ENCODE data around the gene MDGA2.

Gene MDGA2

DNA sequence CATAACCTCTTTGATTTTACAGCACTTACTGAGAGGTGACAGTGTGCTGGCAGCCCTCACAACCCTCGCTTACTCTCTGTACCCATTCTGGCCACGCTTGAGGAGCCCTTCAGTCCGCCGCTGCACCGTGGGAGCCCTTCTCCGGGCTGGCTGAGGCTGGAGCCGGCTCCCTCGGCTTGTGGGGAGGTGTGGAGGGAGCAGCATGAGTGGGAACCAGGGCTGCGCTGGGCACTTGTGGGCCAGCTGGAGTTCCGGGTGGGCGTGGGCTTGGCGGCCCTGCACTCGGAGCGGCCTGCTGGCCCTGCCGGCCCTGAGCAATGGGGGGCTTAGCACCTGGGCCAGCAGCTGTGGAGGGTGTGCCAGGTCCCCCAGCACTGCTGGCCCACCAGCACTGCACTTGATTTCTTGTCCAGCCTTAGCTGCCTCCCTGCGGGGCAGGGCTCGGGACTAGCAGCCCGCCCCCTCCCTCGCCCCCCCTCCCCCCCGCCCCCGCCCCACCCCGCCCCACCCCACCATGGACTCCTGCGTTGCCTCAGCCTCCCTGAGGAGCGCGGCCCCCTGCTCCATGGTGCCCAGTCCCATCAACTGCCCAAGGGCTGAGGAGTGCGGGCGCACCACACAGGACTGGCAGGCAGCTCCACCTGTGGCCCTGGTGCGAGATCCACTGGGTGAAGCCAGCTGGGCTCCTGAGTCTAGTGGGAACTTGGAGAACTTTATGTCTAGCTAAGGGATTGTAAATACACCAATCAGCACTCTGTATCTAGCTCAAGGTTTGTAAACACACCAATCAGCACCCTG, 9.9 kb downstream of the MDGA2 start:
- no peak for TF ChIP-seq CTCF (IDR thresholded peaks at IDR 0.05; ENCODE audit: low read depth, low read length, missing control alignments)
- H3K4me3 ChIP-seq (ENCODE audit: low read depth, low read length): no peak overlapping the region
- no peak for DNase-seq (ENCODE audit: low read depth)
- in situ Hi-C loops (cut with HindIII; ENCODE audit: low sequenced_read_pairs): no loop called here

GRCh38 chr14:47662466-47662865, 12.9 kb downstream of the MDGA2 start:
- TF ChIP-seq CTCF (IDR thresholded peaks at IDR 0.05; ENCODE audit: low read depth, low read length, missing control alignments): no peak
- in situ Hi-C loops (cut with HindIII; ENCODE audit: low sequenced_read_pairs): no loop called here
- DNase-seq (ENCODE audit: low read depth): no peak
- no peak overlapping the region for H3K4me3 ChIP-seq (ENCODE audit: low read depth, low read length)

DNA sequence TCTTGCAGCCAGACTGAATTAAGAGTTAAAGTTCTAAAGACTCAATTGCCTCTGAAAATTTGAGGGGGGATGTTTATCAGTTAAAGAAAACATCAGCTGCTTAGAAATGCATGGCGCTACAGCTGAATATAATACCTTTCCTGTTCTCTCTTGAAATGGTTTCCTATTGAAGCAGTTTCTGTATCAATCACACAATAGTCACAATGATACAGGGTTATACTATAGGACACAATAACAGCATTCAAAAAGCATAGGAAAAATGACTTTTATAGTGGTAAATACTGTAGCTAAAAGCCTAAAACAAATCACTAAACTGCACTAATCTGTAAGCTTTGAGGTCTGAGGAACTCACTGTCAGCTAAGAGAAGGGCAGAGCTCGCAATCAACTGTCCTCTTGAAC, 15.2 kb downstream of the MDGA2 start:
- no peak for DNase-seq (ENCODE audit: low read depth)
- TF ChIP-seq CTCF (IDR thresholded peaks at IDR 0.05; ENCODE audit: low read depth, low read length, missing control alignments): no peak
- no peak overlapping the region for H3K4me3 ChIP-seq (ENCODE audit: low read depth, low read length)
- in situ Hi-C loops (cut with HindIII; ENCODE audit: low sequenced_read_pairs): no loop called here

GRCh38 chr14:47658041-47658440, 17.4 kb downstream of the MDGA2 start:
- no peak for DNase-seq (ENCODE audit: low read depth)
- no peak for TF ChIP-seq CTCF (IDR thresholded peaks at IDR 0.05; ENCODE audit: low read depth, low read length, missing control alignments)
- H3K4me3 ChIP-seq (ENCODE audit: low read depth, low read length): no peak overlapping the region
- in situ Hi-C loops (cut with HindIII; ENCODE audit: low sequenced_read_pairs): no loop called here

- DNase-seq (ENCODE audit: low read depth): no peak
- in situ Hi-C loops (cut with HindIII; ENCODE audit: low sequenced_read_pairs): no loop called here
- no peak overlapping the region for H3K4me3 ChIP-seq (ENCODE audit: low read depth, low read length)
- no peak for TF ChIP-seq CTCF (IDR thresholded peaks at IDR 0.05; ENCODE audit: low read depth, low read length, missing control alignments)
Observed at GRCh38 chr14:47657143-47657542, 18.3 kb downstream of the MDGA2 start.

DNA sequence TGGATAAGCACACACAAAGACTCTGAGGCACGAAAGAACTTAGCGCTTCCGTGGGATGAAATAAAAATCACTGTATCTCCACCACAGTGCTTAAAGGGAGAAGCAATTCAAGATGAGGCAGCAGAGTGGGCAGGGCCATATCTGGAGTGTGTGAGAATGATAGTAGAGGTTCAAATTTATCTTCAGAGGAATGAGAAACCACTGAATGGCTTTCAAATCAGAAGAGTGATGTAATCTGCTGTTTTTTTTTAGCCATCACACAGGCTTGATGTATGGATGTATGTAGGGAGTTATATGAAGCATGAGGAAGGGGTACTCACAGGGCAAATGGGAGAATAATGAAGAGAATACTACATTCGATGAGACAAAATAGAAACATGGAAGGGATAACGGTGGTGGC, 24.1 kb downstream of the MDGA2 start:
- no peak for DNase-seq (ENCODE audit: low read depth)
- in situ Hi-C loops (cut with HindIII; ENCODE audit: low sequenced_read_pairs): no loop called here
- no peak for TF ChIP-seq CTCF (IDR thresholded peaks at IDR 0.05; ENCODE audit: low read depth, low read length, missing control alignments)
- no peak overlapping the region for H3K4me3 ChIP-seq (ENCODE audit: low read depth, low read length)
